Gastrocnemius medialis (tissue), 4 donors: ENCODE results near the gene CALY.

Experiments used
- CTCF ChIP-seq, 5 experiments: fragments of 450-650 bp in 3 of 5; fragments of 200-600 bp in 2 of 5; sonication (generic) in 2 of 5; IDR thresholded peaks in 4 of 5; conservative IDR thresholded peaks in 1 of 5; 1 replicate in 4 of 5; 2 replicates in 1 of 5; pipeline ENCODE4 v1.5.1; 2016 to 2019; ENCODE audit warnings: antibody characterized with exemption in 5 of 5, mild to moderate bottlenecking in 3 of 5, moderate library complexity in 3 of 5
- POLR2A ChIP-seq, 2 donors: fragments of 450-650 bp; IDR thresholded peaks; one replicate each; pipeline ENCODE4 v1.6.1; 2017; ENCODE audit warnings: antibody characterized with exemption in 2 of 2, mild to moderate bottlenecking in 2 of 2, moderate library complexity in 2 of 2

- TF ChIP-seq CTCF (IDR thresholded peaks at IDR 0.05 in 4 of 5, conservative IDR thresholded peaks at IDR 0.05 in 1 of 5): no peak
- TF ChIP-seq POLR2A (IDR thresholded peaks at IDR 0.05): no peak
Observed at GRCh38 chr10:133349160-133349568, 12.5 kb upstream of the CALY start.
